Measurements from ENCODE around the gene ARFGEF2.

DNA sequence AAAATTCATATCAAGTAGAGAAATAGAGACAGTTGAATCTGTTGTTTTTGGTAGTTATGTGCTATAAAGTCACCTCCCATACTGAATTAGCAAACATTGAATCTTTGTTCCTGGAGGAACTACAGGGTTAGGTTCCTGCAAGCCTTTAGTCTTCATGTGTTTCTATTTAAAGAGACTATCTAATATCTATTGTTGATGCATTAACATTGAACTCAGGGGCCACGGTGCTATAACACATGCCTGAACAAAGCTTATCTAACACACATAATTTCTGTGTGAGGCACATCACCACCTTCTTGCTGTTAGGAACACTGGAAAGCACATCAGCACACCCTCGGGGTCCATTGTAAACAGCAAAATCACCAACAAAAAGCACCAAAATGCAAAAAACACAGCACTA, 21.2 kb downstream of the ARFGEF2 start:
- TF ChIP-seq, protein P1, sequence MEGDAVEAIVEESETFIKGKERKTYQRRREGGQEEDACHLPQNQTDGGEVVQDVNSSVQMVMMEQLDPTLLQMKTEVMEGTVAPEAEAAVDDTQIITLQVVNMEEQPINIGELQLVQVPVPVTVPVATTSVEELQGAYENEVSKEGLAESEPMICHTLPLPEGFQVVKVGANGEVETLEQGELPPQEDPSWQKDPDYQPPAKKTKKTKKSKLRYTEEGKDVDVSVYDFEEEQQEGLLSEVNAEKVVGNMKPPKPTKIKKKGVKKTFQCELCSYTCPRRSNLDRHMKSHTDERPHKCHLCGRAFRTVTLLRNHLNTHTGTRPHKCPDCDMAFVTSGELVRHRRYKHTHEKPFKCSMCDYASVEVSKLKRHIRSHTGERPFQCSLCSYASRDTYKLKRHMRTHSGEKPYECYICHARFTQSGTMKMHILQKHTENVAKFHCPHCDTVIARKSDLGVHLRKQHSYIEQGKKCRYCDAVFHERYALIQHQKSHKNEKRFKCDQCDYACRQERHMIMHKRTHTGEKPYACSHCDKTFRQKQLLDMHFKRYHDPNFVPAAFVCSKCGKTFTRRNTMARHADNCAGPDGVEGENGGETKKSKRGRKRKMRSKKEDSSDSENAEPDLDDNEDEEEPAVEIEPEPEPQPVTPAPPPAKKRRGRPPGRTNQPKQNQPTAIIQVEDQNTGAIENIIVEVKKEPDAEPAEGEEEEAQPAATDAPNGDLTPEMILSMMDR (IDR thresholded peaks at IDR 0.05; ENCODE audit: low read depth, low read length, poor library complexity, severe bottlenecking) = no peak
- no peak for TF ChIP-seq EZH2phosphoT487 (IDR thresholded peaks at IDR 0.05; ENCODE audit: borderline replicate concordance, low read length)
